ENCODE measurements around the gene NXN.
"Not testable (repeated sequence)": the region's sequence is repeated elsewhere in the genome, so short reads cannot be mapped to it uniquely, and the experiment has no call there.

Gene NXN

DNA sequence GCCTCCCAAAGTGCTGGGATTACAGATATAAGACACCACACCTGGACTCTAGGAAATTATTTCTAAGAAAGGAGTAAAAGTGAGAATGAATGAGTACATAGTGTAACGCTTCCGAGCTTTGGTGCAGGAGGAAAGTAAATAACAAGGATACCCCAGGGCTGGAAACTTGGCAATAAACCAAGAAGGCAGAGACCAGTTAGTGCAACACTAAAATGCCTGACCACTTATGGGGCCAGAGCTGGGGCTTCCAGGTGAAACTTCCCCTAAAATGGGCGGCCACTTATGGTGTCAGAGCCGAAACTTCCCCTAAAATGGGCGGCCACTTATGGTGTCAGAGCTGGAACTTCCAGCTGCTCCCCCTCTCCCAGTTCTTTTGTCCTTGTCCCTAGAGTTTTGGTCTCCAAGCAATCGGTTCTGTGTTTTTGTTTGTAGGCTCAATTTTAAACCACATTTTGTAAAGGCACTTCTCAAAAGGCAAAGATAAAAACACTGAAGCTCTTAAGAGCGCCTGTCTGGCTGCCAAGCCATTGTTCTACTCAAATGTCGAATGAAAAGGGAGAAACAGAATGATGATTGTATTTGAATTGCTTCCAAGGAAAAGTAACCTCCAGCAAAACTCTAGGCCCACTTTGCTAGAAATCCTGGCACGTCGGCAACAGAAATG is 63.9 kb downstream of the NXN start:
- DNase-seq: peak; percentile 87

DNA sequence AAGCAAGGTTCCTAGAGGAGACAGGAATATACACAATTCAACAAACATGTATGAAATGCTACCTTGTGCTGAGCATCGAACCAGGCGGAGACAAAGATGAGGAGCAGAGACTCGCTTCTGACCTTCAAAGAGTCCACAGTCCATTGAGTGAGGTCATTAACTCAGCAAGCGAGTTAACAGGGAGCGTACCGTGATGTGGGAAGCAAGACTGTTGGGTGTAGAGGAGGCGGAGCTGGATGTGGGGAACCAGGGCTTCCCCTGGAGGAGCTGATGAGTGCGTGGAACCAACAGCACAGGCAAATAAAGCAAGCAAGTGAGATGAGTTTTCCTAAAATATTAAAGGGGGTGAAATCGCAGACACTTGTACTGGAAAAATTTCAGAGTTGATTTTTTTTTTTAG is 65.0 kb downstream of the NXN start:
- DNase-seq: no peak

DNA sequence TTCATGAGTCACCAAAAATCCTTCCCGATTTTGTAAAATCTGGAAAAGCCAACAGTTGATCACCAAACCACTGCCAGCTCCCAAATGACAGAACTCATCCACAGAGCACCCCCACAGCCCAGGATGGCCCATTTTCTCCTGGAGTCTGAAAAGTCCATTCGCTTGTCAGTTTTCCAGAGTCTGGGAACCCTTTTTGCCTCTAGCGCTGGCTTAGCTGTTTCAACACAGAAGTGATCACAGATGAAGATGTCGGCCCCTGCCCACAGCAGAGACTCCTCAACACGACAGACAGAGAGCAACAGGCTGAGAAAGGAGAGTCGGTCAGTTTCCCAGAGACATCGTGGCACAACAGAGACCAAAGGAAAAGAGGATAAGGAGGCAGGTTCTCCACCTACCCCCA is 66.4 kb downstream of the NXN start:
- no peak for DNase-seq

DNA sequence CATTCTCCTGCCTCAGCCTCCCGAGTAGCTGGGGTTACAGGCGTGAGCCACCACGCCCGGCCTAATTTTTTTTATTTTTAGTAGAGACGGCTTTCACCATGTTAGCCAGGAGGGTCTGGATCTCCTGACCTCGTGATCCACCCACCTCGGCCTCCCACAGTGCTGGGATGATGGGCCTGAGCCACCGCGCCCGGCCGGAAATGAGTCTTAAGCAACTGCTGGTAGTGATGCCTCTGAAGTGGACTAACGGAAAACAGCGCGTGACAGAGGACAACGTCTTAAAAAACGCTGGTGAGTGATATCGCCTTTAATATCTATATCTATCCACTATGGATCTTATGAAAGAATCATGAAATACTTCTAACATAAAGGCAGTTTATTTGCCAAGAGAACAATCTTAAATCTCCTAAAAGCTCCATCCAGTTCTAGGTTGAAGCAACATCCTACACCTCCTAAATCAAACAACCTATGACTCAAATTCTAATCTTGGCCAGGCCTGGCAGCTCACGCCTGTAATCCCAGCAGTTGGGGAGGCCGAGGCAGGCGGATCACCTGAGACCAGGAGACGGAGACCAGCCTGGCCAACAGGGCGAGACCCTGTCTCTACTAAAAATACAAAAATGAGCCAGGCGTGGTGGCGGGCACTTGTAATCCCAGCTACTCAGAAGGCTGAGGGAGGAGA is 69.8 kb downstream of the NXN start:
- DNase-seq: no peak

DNA sequence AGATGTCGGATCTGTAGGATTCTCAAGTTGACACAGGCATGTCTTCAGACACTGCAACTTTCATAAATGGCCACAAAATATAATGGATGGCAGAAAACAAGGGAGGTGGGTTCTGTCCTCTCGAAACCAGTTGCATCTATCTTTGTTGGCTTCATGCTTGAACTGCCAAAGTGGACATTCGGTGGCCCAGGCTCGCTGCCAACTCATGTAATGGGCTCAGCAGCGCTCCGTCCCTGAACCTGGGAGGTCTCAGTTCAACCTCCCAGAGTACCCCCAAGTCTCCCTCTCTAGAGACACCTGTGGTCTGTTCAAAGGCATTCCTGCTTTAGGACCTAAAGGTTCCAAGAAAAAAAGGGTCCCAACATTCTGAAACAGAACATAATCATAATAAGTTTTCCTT is 71.9 kb downstream of the NXN start:
- no peak for DNase-seq

DNA sequence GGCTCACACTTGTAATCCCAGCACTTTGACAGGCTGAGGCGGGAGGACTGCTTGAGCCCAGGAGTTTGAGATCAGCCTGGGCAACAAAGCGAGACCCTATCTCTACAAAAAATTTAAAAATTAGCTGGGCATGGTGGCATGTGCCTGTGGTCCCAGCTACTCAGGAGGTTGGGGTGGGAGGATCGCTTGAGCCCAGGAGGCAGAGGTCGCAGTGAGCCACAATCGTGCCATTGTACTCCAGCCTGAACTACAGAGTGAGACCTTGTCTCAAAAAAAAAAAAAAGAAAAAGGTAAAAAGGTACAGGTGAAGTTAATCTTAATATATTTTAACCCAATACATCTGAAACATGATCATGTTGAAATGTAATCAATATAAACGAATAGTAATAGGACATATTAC is 73.9 kb downstream of the NXN start:
- not testable (repeated sequence) for DNase-seq

DNA sequence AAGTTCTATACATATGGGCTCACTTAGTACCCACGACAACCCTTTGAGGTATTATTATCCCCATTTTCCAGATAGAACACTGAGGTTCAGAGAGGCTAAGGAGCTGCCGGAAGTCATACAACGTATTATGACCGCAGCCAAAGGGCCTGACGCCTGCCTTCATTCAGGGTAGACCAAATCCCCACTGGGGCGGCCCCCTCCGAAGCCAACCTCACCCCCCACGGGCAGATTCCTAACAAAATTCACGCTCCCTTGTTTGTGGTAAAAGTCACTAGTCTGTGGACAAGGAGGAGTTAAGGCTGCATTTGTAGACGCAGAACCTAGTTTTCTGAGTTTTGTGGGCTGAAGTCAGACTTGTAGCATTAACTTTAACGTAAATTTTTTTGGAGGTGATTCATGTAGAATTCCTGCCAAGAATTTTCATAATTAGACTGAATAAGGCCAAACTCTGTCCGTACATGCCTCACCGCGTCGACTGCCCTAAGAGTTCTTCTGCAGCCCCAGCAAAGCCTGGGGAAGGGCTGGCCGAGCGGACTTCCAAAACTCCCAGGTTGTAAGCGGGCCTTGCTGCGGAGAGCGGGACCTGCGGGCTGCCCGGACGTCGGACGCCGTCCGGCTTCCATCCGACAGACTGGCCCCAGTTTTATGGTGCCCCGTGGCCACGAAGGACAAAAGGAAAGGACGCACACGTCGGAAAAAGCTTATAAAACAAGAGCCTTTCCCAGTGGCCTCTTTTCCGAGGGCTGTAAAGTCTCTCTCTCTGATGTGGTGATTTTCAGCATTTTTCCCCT is 75.7 kb downstream of the NXN start:
- DNase-seq: no peak

DNA sequence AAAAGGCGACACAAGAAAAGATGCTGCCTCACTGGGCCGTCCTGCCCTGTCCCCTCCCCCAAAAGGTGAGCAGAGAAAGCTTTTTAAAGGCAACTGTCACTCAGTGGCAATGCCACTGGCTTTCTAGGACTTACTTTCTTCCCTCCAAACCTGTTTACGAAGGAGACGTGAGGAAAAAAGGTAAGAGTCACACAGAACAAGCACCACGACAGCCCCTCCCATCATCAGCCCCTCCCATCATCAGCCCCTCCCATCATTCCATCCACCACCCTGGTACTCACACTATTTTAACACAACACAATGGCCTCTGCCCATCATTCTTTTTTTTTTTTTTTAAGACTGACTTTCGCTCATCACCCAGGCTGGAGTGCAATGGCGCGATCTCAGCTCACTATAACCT is 77.1 kb downstream of the NXN start:
- no peak for DNase-seq

DNA sequence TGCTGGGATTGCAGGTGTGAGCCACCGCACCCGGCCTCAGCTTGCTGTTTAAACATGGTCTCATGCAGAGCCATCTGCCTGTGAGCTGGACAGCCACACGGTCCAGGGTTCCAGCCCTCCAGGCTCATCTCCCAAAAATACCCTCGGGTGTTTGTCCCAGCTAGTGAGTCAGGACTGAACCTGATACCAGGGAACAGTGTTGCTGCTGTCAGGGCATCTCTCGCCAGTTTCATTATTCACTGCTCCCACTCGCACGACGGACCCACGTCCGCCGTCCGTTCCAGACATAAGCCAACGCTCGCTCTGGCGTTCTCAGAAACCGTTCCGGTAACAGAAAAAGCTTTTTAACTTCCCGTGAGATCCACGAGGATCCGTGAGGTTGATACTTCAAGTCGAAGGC is 77.6 kb downstream of the NXN start:
- no peak for DNase-seq

DNA sequence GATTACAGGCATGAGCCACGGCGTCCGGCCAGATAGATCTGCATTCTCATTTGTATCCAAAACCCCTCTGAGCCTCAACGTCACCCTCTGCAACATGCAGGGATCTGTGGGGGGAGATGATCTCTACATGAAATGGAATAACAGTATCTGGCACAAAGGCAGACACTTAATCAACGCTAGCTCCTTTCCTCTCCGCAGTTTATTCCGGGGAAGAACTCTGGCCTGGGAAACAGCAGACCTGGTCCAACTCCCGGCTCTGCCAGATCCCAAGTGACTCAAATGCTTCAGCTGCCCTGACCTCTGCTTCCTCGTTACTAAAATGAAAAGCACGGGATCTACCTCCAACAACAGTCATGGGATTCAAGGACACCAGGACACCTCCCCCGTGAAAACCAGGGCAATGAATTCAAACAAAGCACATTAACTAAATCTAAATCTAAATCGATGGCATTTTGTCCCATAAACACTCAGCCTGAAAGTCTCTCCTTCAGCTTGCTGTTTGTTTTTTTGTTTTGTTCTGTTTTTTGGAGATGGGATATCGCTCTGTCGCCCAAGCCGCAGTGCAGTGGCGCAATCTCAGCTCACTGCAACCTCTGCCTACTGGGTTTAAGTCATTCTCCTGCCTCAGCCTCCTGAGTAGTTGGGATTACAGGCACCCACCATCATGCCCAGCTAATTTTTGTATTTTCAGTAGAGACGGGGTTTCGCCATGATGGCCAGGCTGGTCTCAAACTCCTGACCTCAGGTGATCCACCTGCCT is 78.2 kb downstream of the NXN start:
- no peak for DNase-seq

DNA sequence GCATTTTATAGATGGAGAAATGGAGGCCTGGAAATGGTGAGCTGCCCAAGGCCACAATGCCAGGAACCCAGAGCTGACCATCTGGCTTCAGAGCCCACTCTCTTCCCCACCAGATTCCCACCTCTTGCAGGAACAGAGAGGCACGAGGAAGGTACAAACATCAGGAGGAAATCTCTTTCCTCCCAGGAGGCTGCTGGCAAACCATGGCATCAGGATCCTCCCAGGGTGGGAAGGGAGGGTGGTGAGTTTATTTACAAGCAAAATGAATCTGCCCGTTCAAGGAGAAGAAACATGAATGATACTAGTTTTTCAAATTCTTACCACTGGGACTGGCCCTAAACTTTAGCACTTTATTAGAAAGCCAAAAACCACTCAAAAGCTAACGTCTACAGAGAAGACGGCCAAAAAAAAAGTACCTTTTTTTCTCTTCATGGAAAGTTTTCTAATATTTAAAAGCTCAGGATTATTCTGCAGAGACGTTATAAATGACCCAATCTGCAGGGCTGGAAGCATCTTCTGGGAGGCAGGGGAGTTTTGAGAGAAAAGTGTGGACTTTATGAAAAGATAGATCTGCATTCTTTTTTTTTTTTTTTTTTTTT is 79.1 kb downstream of the NXN start:
- no peak for DNase-seq

DNA sequence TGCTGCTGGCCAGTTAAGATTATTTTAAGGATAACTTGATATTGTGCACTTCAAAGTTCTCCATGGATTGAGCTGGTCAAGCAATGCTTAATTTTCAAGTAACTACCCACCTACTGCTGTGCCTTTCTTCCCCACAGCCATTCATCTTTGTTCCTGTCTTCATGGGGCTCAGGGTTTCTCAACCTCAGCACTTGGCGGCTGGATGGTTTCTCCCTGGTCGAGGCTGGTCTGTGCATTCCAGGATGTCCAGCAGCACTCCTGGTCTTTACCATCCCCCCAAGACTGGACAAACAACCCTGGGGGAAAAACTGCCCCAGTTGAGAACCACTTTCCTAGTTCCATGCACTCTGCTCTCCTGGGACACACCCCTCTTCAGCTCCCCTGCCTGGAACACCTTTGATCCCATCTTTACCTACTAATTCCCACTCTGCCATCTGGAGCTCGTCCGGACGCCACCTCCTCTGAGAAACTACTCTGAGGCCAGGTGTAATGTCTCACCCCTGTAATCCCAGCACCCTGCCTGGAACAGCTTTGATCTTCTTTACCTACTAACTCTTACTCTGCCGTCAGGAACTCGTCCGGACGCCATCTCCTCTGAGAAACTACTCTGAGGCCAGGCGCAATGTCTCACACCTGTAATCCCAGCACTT is 81.5 kb downstream of the NXN start:
- no peak for DNase-seq

DNA sequence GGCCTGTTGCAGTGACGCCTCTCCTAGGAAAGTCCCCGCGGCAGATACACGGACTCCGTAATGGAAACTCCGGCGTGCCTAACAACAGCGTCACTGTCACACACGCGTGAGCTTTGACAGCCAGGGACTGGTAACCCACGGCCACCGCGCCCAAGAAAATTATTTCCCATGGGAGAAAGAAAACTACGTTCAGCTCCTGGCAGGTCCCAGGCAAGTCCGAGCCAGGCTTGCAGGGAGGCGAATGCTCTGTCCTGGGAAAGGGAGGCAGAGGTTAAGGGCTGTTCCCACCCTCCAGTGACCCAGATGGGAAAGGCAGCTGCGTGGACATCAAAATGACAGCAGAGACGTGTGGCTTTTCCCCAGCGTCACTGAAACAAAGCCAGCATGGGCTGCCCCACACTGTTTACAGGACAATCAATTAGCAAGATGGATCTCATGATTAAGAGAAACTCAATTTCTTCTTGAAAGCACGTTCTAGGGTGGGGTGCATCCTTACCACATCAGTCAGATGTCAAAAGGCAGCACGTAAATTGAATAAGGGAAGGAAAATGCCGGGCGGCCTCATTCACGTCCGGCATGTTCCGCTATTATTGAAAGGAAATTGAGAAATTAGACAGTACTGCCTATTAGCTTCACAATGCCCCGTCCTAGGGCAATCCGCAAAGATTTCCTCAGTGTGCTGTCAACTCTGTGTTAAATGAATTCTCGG is 82.5 kb downstream of the NXN start:
- no peak for DNase-seq

DNA sequence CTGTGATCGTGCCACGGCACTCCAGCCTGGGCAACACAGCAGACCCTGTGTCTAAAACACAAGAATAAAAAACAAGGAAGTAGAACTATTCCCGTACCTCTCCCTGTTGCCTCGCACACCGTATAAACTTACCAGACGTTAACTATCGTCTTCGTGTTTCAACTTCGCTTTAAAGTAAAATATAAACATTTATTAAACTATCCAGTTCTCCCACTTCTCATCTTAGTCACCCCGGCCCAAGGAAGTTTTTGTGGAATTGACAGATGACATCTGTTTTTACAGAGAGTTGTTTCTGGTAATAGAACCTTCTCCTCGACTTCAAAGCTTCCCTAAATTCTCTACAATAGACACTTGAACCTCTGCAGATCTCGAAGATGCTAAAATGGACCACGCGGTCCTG is 83.1 kb downstream of the NXN start:
- DNase-seq: no peak

DNA sequence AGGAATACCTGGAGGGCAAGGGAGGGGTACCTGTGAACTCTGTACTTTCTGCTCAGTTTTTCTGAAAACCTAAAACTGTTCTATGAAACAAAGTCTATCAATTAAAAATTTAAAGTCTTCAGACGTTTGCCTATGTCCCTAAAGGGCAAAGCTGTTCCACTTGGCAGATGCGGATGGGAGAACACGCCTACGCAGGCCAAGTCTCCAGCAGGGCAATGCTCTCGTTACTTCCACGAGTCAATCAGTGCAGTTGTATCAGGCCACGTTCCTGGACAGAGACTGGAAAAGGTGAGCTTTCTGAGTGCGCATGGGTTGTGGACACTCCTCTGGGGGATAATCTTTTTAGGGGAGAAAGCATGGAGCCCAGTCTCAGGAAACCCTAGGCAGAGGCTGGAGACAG is 86.6 kb downstream of the NXN start:
- DNase-seq: no peak

DNA sequence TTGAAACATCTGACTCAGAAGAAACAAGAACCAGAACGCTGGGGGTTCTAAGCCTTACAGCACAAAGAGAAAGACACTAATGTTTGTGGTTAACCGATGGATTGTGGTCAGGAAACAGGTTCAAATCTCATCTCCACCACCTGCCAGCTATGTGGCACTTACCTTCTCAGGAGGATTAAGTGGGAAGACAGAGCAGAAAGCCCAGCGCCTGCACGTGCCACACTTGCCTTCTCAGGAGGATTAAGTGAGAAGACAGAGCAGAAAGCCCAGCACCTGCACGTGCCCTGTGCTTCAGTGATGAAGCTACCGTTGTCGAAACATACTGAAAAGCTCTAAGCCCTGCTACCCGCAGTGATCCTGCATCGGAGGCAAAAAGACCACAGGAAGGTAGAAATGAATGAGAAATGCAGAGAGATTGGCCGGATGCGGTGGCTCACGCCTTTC is 90.6 kb downstream of the NXN start:
- no peak for DNase-seq

DNA sequence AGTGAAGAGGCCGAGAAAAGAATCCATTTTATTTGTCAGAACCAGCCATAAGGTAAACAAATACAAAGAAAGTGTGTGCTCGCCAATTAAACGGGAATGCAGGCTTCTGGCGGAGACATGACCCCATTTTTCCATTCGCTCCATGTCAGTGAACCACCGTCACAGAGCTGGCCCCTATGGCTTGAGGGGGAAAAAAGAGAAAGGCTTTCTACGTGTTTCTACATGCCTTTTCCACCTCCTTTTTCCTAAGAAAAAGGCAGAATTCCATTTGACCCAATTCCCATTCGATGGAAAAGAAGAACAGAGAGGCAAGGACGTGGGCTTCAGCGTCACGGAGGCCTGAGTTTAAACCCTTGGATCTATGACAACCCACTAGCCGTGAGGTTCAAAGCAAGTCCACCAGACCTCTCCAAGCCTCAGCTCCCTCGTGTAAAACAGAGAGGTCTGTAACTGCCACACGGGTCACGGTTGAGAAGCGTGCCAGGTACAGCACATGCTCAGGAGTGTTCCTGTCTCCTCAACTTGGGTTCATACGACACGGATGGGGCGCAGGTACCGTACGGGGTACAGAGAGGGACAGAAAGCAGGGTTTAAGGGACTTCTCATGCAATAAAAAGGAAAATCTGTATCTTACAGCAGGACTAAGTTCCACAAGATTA is 91.9 kb downstream of the NXN start:
- DNase-seq: no peak

DNA sequence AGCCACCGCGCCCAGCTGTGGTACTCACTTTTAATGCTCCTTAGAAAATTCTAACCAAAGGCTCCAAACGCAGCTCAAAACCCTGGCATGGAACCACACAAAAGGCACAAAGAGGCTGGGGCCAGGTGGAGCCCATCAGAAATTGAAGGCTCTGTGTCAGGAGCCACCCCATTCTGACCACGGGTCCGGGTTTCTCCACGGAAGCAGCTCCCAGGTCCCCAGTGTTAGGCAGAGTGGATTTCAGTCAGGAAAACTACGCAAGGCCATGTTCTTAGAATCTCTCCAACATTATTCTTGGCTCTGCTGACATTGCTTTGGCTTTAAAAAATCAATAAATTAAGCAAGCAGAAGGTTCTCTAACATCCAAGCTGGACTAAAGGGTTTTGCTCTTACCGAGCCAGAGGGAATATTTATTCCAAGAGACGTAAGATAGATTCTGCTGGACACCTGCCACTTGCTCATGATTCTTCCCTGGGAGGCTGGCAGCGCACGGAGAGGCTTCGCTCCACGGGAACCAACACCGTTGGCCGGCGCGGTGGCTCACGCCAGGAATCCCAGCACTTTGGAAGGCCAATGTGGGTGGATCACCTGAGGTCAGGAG is 93.5 kb downstream of the NXN start:
- DNase-seq: no peak

DNA sequence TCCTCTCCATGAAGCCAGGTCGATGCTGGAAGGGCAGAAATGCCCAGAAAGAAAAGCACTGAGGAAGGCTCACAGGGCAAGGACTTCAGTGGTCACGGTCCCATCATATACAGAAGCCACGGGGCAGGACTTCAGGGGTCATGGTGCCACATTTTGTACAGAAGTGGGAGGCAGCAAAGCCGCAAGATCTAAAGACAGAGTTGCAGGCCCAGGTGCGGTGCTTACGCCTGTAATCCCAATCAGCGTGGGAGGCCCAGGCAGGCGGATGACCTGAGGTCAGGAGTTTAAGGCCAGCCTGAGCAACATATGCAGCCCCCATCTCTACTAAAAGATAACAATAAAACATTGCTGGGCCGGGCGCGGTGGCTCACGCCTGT is 96.0 kb downstream of the NXN start:
- DNase-seq: no peak

DNA sequence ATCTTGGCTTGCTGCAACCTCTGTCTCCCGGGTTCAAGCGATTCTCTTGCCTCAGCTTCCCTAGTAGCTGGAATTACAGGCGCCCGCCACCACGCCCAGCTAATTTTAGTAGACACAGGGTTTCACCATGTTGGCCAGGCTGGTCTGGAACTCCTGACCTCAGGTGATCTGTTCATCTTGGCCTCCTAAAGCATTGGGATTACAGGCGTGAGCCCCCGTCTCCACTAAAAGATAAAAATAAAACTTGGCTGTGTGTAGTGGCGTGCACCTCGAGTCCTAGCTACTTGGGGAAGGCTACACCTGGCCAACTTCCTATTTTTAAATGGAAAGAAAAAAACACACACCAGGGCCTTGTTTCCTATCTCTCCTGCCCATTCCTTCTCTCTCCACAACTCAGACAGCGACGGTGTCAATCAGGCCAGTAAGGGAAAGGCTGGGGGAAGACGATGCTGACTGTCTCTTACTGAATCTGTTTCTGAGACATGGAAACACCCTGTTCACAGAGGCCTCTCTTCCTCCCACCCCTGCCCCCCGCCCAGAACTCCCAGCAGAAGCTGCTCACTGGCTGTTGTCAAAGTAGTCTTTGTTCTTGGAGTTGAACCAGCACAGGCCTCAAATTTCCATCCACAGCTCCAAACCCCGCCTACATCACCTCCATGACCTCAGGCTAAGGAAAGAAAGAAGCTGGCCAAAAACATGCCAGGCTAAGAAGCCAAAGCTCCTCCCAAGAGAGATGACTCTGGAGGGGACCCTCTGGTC is 96.6 kb downstream of the NXN start:
- DNase-seq: no peak

Measured in NCI-H748 treated with DMSO at 0.1 percent for 48 hours (cell line).